IMR-90 (cell line): Measurements from ENCODE around the gene RALGAPB. TPM values are rescaled to one million over a fixed set of nuclear protein-coding genes. Genes with fewer than 3 reads are reported as not detected.
A peak's percentile ranks its signal among the peaks of the same experiment; 100 is the strongest.

Experiments
- ATAC-seq: fragments of 200-7000 bp; cut with Tn5 transposase; 2 replicates; pipeline ENCODE4 v1.9.1; 2020; ENCODE audit warnings: low read depth, mild to moderate bottlenecking, moderate library complexity
- BruUV-seq: library from RNA; stranded (reverse); fragments of 400-500 nt; replicated peaks from 2 replicates; lab custom pipeline; 2021; lab: Mats Ljungman, UMichigan
- CTCF ChIA-PET: fragments of 300-600 bp; formaldehyde crosslinking; extraction: SDS; loops from one replicate; lab custom pipeline; 2021; ENCODE audit warnings: antibody characterized with exemption; lab: Yijun Ruan, JAX
- POLR2A ChIA-PET: fragments of 300-600 bp; sonication (Branson Sonifier 250); formaldehyde crosslinking; loops from one replicate; lab custom pipeline; 2022; ENCODE audit warnings: antibody characterized with exemption; ENCODE audit not compliant: unreplicated experiment; lab: Charles Lee
- DNase-seq: peaks from one replicate; pipeline ENCODE4 v3.0.0; 2013
- H2AFZ ChIP-seq: replicated peaks from 2 replicates; pipeline ENCODE3; 2013; ENCODE audit warnings: low read length, mild to moderate bottlenecking; ENCODE audit not compliant: poor library complexity
- H2AK5ac ChIP-seq: 2 replicates; pipeline ENCODE4 v1.6.1; 2013; ENCODE audit warnings: low read depth, low read length, inconsistent platforms
- H2AK9ac ChIP-seq: replicated peaks from 2 replicates; pipeline ENCODE3; 2013; ENCODE audit warnings: mild to moderate bottlenecking, low read depth, low read length, moderate library complexity; ENCODE audit not compliant: poor library complexity
- H2BK120ac ChIP-seq: 2 replicates; pipeline ENCODE4 v1.6.1; 2013; ENCODE audit warnings: low read depth, low read length, inconsistent platforms
- H2BK15ac ChIP-seq: 3 replicates; pipeline ENCODE4 v1.6.1; 2013; ENCODE audit warnings: low read depth, low read length, inconsistent platforms
- H2BK20ac ChIP-seq: 2 replicates; pipeline ENCODE4 v1.6.1; 2013; ENCODE audit warnings: low read depth, mild to moderate bottlenecking, inconsistent platforms, low read length, moderate library complexity
- H2BK5ac ChIP-seq: 2 replicates; pipeline ENCODE4 v1.6.1; 2013; ENCODE audit warnings: mild to moderate bottlenecking, low read depth, low read length, inconsistent platforms; ENCODE audit not compliant: poor library complexity, severe bottlenecking
- H3K14ac ChIP-seq: replicated peaks from 2 replicates; pipeline ENCODE4 v1.6.1; 2013; ENCODE audit warnings: low read depth, low read length, inconsistent platforms
- H3K18ac ChIP-seq: 2 replicates; pipeline ENCODE4 v1.6.1; 2013; ENCODE audit warnings: low read depth, low read length, control low read depth
- H3K23ac ChIP-seq: 2 replicates; pipeline ENCODE4 v1.6.1; 2013; ENCODE audit warnings: low read depth, low read length, inconsistent platforms
- H3K27ac ChIP-seq: 2 replicates; pipeline ENCODE4 v1.5.1; 2013; ENCODE audit warnings: mild to moderate bottlenecking, control low read depth, low read length; ENCODE audit not compliant: insufficient read depth
- H3K27me3 ChIP-seq: 2 replicates; pipeline ENCODE4 v1.6.1; 2013; ENCODE audit warnings: low read length; ENCODE audit not compliant: control insufficient read depth, insufficient read depth
- H3K36me3 ChIP-seq: 2 replicates; pipeline ENCODE4 v1.6.1; 2013; ENCODE audit warnings: low read length, mixed read lengths; ENCODE audit not compliant: control insufficient read depth, insufficient read depth
- H3K4ac ChIP-seq: 2 replicates; pipeline ENCODE4 v1.6.1; 2013; ENCODE audit warnings: low read depth, low read length, inconsistent platforms
- H3K4me1 ChIP-seq: 2 replicates; pipeline ENCODE4 v1.6.1; 2013; ENCODE audit warnings: low read length, mixed read lengths; ENCODE audit not compliant: control insufficient read depth, insufficient read depth
- H3K4me2 ChIP-seq: 2 replicates; pipeline ENCODE4 v1.6.1; 2013; ENCODE audit warnings: low read depth, mild to moderate bottlenecking, control low read depth, low read length, moderate library complexity
- H3K4me3 ChIP-seq: 2 replicates; pipeline ENCODE4 v1.5.1; 2013; ENCODE audit warnings: low read depth, mild to moderate bottlenecking, control low read depth, low read length, moderate library complexity; ENCODE audit not compliant: insufficient read depth
- H3K56ac ChIP-seq: 2 replicates; pipeline ENCODE4 v1.6.1; 2013; ENCODE audit warnings: low read length, inconsistent platforms; ENCODE audit not compliant: insufficient read depth; ENCODE audit errors: extremely low read depth
- H3K79me1 ChIP-seq, 2 experiments: 2 replicates each; pipeline ENCODE4 v1.6.1; 2013; ENCODE audit warnings: low read length in 2 of 2, inconsistent platforms in 1 of 2, low read depth in 1 of 2
- H3K9ac ChIP-seq: 2 replicates; pipeline ENCODE4 v1.6.1; 2013; ENCODE audit warnings: low read depth, low read length, control low read depth
- H3K9me1 ChIP-seq: 2 replicates; pipeline ENCODE4 v1.6.1; 2013; ENCODE audit warnings: low read length, inconsistent platforms; ENCODE audit not compliant: insufficient read depth
- H3K9me3 ChIP-seq: 2 replicates; pipeline ENCODE4 v1.6.1; 2013; ENCODE audit warnings: low read length; ENCODE audit not compliant: control insufficient read depth, insufficient read depth
- H4K20me1 ChIP-seq: 2 replicates; pipeline ENCODE4 v1.6.1; 2013; ENCODE audit warnings: low read length, inconsistent platforms; ENCODE audit not compliant: insufficient read depth
- H4K5ac ChIP-seq: 2 replicates; pipeline ENCODE4 v1.6.1; 2013; ENCODE audit warnings: mild to moderate bottlenecking, low read depth, low read length, control low read depth
- H4K8ac ChIP-seq, 2 experiments: 2 replicates each; pipeline ENCODE4 v1.6.1; 2013; ENCODE audit warnings: low read depth in 2 of 2, low read length in 2 of 2, control low read depth in 1 of 2, inconsistent platforms in 1 of 2
- H4K91ac ChIP-seq: 2 replicates; pipeline ENCODE4 v1.6.1; 2013; ENCODE audit warnings: low read depth, low read length, inconsistent platforms; ENCODE audit not compliant: insufficient read depth
- RCOR1 ChIP-seq: IDR thresholded peaks from 2 replicates; pipeline ENCODE4 v1.6.1; 2012; ENCODE audit warnings: mild to moderate bottlenecking, low read length, improper control_type of control experiment; ENCODE audit not compliant: insufficient replicate concordance
- WGBS, 2 experiments: methylation state at CpG; one replicate each; pipeline versions ENCODE4 v1.1.5 to v1.1.7; 2013; ENCODE audit warnings: missing lambda C conversion rate in 2 of 2; ENCODE audit not compliant: insufficient read length in 1 of 2; ENCODE audit errors: extremely low coverage in 2 of 2; 5-methylcytosine and 5-hydroxymethylcytosine counted together
- dilution Hi-C: fragments of 300-500 bp; cut with HindIII; formaldehyde crosslinking; loops from one replicate; pipeline ENCODE4 v1.14.3; 2018; ENCODE audit warnings: low sequenced_read_pairs; ENCODE audit not compliant: unreplicated experiment
- in situ Hi-C: fragments of 300-500 bp; cut with MboI; formaldehyde crosslinking; loops from 3 replicates; pipeline ENCODE4 v1.14.3; 2019; ENCODE audit warnings: low sequenced_read_pairs, inconsistent platforms, mixed read lengths
- intact Hi-C: fragments of 100-400 bp; cut with micrococcal nuclease; formaldehyde crosslinking; loops from 2 replicates; pipeline ENCODE4 v1.10.0; 2022
- polyA plus RNA-seq, 3 experiments: library from polyadenylated mRNA; depleted of rRNA; stranded (reverse); fragments of >200 nt; gene quantifications; 2 replicates each; pipeline ENCODE4 v1.2.3, GENCODE V29; 2012; ENCODE audit warnings: low replicate concordance in 1 of 3
- total RNA-seq: library from RNA; depleted of rRNA; stranded (reverse); fragments of >200 nt; gene quantifications from 2 replicates; pipeline ENCODE4 v1.2.3, GENCODE V29; 2012
- TF ChIP-seq, protein P1 (sequence below): fragments of 150-350 bp; IDR thresholded peaks from 2 replicates; pipeline ENCODE4 v1.6.1; 2017; ENCODE audit warnings: mild to moderate bottlenecking, antibody characterized with exemption, low read length, low read depth

The RALGAPB gene
- total and polyA plus RNA-seq, 2 of the 4 experiments (the other 2 are of a cell fraction): 12.7 to 30.3 TPM

DNA sequence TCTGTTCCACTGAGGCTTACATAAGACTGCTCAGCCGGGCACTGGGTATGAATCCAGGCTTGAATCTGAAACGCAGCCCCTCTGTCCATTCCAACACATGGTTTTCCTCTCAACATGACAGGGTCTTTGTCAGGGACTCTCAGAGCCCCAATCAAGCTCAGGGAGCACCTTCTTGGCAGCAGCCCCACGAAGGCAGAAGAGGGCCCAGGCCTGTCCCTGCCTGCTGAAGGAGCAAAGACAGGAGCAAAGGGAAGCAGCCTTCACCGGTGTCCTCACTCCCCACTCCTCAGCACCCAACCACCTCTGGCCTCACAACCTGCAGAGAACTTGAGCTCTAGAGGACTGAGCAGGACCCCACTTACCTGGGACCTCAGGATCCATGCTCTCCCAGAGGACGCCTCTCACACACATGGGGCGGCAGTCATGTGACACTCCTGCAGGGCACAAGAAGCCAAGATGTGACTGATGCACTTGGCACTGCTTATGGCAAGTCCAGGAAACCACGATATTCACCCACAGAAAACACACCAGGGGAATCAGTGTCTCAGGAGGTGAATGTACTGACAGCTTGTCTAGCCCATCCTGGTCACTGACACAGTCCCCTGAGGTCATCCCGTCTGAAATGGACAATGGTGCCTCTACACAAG, 41.8 kb upstream of the RALGAPB start:
- Histone ChIP-seq H4K20me1 (peaks cover 82% of the 10 kb centered on the region), H2AK9ac (no peak overlapping the region), H3K4me1 (peaks cover 19% of the 10 kb centered on the region), H3K27ac (no peak overlapping the region), H3K4me2 (no peak overlapping the region), H3K4me3 (no peak overlapping the region), H2BK20ac (no peak overlapping the region), H3K79me1 (peaks cover 14 to 84% of the 10 kb centered on the region in 2 experiments; a peak in 3 of 4 replicates), H4K8ac (no peak overlapping the region), H3K56ac (no peak overlapping the region), H4K91ac (no peak overlapping the region), H2AFZ (no peak overlapping the region), H3K9ac (no peak overlapping the region), H3K9me1 (peaks cover 30% of the 10 kb centered on the region), H3K4ac (no peak overlapping the region), H3K18ac (no peak overlapping the region), H2BK5ac (no peak overlapping the region), H2BK15ac (no peak overlapping the region), H4K5ac (no peak overlapping the region), H3K14ac (no peak overlapping the region), H3K36me3 (peaks cover 70% of the 10 kb centered on the region), H2BK120ac (no peak overlapping the region), H3K27me3 (no peaks in the 10 kb centered on the region), H3K9me3 (no peaks in the 10 kb centered on the region), H2AK5ac (no peak overlapping the region), H3K23ac (peak overlapping the region; percentile 19; the same call in 1 of the 2 replicates)
- POLR2A ChIA-PET: no interaction called here
- DNase-seq (peak; percentile 21), ATAC-seq (no peak)
- BruUV-seq: no TSS peak
- 80% methylated on average over 1 of the region's 8 CpGs; no CpG with 5 or more reads in 1 of the 2 experiments for WGBS, 2 experiments
- in situ Hi-C loops (no loop called here), dilution Hi-C loops (no loop called here), intact Hi-C loops (no loop called here)
- CTCF ChIA-PET: no interaction called here
- TF ChIP-seq, protein P1, sequence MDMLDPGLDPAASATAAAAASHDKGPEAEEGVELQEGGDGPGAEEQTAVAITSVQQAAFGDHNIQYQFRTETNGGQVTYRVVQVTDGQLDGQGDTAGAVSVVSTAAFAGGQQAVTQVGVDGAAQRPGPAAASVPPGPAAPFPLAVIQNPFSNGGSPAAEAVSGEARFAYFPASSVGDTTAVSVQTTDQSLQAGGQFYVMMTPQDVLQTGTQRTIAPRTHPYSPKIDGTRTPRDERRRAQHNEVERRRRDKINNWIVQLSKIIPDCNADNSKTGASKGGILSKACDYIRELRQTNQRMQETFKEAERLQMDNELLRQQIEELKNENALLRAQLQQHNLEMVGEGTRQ: peak; percentile 10; the same call in 1 of the 2 replicates
- TF ChIP-seq RCOR1: no peak
